Measurements from ENCODE around the gene CDC42EP1.

CDC42EP1 gene

DNA sequence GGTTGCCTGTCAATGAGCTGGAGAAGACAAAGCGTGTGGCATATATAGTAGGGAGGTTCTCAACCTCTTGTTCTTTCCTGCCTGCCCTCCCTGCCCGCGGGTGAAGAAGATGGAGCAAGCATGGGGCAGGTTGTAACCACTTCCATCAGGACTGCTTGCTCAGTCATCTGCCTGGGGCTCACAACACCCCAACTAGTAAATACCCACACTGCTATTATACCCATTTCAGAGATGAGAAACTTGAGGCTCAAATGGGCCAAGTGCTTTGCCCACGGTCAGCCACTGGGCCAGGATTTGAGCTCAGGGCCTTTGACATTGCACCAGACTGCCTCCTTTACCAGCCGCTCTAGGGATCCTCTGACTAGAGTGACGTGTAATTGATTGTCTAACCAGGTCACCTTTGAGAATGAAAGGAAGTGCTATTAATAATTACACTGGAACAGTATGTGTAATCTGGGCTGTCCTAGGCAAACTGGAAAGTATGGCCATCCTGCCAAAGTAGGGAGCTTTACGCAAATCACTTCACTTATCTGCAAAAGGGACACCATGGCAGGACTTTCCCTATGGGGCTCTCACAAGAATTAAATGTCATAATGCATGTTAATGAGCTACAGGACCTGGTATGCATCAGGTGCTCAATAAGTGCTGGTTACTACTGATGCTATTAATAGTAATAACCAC lies 2.8 kb upstream of the CDC42EP1 start:
- intact Hi-C loops (cut with DNase I) = no loop called here
- no peak for DNase-seq

DNA sequence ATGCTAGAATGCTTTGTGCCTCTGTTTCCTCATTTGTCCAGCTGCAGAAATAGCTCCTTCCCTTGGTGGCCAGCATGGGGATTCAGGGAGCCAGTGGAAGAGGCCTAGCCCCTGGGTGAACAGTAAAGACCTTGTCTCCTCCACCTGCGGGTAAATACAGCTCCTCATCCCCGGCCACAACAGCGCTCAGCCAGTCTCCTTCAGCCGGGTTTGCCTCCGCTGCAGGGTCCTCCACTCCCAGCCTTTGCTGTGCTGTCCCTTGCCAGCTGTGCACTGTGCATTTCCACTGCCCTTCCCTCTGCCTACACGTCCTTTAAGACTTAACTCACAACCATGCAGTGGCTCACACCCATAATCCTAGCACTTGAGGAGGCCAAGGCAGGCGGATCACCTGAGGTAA lies 1.5 kb upstream of the CDC42EP1 start:
- intact Hi-C loops (cut with DNase I) = no loop called here
- DNase-seq = no peak

DNA sequence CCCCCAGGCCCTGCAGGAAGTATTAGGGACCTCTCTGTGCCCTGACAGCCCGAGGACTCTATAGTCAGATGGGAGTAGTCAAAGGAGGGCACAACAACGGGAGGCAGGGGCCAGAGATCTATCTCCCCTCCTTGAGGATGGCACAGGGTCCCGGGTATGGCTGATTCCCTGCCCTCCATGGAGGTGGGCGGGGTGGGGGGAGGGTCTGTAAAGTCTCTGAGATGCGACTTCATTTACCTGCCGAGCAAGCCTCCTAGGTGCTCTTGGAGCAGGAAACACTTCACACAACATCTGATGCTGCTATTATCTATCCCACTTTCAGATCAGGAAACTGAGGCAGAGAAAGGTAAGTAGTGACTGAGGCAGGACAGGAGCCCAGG lies 769 bp upstream of the CDC42EP1 start:
- no peak for DNase-seq
- intact Hi-C loops (cut with DNase I) = no loop called here

DNA sequence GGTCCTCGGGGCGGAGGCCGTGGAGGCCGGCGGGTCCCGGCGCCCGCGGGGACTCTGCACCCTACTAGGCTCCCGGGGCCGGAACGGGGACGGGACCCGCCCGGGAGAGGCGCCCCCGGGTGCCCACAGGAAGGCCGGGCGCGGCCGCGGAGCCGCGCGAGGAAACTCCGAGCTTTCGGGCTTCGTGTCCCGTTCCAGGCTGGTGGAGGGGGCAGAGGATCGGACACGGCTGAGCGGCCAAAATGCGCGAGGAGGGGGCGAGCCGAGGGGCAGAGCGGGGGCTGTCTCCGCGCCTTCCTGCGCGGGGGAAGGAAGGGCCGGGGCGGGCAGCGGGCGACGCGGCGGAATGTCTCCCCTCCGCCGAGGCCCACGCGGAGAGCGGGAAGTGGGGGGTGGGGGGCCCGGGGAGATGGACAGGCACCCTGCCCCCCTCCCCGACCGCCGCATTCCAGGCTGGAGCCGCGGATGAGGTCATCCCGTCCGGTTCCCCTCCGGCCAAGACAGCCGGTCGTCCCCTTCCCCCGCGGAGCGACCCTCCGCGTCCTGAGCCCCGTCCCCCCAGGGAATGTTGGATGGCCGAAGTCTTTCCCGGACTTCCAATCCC lies 430 bp downstream of the CDC42EP1 start:
- intact Hi-C loops (cut with DNase I) = loop anchor here (10.0 kb wide), 1 partner anchor 246 kb away; no protein-coding TSS in a partner anchor
- DNase-seq = peak in 2 of 10 donors; percentile 55 to 86

DNA sequence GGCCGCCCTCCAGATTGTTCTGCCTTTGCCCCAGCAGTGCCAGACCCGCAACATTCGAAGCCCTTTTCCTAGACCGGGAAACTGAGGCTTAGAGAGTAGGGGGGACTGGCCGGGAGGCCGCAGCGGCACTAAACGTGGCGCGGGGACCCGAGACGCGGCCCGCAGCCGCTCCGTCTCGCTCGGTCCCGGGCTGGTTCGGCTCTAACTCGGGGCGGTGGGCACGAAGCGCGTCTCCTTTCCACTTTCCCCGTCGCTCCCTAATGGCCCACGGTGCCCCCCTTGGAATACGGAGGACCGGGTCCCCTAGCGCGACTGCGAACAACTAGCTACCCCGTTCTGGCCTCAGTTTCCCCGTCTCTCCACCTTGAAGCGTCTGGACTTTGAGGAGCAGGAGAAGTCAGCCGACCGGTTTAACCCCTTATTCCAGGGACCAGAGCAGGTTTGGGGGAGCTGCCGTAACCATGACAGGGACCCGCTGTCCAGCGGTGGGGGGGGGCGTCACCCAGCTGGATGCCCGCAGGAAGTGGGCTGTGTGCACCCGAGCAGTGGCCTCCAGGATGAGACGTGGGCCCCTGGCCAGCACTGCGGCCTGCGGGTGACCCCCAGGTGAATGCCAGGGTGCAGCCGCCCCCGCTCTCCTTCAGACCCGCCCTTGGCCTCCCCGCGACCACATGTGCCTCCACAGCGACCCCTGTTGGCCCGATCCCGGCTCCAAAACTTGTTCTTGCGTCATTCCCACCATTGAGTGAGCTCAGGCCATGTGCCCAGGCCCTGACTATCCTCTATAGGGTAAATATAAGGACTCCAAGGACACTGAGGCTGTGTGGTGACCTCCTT lies 1.1 kb downstream of the CDC42EP1 start:
- DNase-seq = peak; percentile 69 to 97 (median 90)
- intact Hi-C loops (cut with DNase I) = loop anchor here (10.0 kb wide), 1 partner anchor 247 kb away; no protein-coding TSS in a partner anchor

DNA sequence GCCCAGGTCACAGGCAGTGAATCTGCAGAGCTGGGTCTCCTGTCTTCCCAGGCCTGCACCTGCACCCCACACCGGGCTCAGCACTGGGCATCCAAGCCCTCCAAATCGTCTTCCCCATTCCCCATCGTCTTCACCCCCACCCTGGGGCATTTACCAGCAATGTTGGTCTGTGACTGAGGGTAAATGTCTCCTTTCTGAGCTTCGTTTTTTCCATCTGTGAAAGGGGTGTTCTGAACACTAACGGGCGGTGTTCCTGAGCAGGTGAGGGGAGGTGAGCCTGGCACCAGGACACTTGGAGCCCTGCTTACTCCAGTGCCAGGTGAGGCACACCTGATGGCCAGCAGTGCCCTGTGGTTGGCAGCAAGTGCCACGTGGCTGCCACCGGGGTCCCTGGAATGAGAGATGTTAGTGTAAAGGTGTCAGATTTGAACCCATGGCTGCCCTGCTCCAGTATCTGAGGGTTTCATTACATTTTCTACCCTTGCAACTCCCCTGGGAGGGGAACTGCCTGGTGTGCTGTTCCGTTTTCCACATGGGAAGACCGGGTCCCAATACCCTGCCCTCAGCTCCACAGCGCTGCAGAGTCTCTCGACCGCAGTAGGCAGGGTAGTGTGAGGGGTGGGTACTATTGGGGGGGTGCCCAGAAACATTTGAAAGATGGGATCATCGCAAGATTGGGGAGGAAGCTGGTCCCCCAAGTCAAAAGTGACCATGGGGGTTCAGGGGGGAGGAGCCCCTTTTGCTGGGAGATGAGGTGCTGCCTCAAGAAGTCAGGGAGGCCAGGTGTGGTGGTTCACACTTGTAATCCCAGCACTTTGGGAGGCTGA lies 2.0 kb downstream of the CDC42EP1 start:
- intact Hi-C loops (cut with DNase I) = loop anchor here (10.0 kb wide), 1 partner anchor 247 kb away; no protein-coding TSS in a partner anchor
- no peak for DNase-seq

DNA sequence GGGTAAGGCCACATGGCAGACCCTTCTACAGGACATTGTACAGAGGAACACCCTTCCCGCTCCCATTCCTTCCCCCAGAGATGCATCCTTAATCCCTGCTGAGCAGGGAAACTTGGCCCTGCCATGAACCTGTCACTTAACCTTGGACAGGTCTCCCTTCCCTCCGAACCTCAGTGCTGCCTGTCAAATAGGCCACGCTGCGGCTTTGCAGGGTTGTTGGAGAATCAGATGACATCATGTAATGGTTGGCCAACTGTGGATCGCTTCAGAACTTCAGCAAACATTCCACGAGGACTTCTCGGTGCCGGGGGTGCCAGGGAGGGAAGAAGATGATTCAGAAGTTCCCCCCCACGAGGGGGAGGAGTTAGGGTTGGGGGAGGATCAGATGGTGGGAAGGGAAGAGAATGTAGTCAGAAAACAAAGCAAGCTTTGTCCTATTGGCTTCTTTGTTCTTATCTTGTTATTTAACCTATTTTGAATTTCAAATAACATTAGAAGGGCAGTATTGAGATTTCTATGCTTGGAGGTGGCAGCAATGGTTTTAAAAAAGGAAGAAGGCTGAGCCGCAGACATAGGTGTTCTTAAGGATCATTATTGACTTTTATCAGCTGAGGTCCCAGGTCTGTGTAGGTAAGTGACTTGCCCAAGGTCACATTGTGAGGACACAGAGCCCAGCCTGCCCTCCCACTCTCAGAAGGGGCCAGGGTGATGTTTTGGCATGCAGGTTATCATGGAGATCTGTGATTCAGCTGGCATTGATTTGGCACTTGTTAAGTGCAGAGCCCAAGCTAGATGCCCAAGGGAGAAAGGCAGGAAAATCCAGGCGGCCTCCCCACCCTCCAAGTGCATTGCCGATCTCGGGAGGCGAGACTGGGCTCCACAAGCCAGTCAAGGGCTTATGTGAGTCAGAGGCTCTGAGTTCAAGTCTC lies 3.1 kb downstream of the CDC42EP1 start:
- DNase-seq = peak in 9 of 10 donors; percentile 58 to 97 (median 85)
- intact Hi-C loops (cut with DNase I) = loop anchor here (10.0 kb wide), 1 partner anchor 249 kb away; no protein-coding TSS in a partner anchor

DNA sequence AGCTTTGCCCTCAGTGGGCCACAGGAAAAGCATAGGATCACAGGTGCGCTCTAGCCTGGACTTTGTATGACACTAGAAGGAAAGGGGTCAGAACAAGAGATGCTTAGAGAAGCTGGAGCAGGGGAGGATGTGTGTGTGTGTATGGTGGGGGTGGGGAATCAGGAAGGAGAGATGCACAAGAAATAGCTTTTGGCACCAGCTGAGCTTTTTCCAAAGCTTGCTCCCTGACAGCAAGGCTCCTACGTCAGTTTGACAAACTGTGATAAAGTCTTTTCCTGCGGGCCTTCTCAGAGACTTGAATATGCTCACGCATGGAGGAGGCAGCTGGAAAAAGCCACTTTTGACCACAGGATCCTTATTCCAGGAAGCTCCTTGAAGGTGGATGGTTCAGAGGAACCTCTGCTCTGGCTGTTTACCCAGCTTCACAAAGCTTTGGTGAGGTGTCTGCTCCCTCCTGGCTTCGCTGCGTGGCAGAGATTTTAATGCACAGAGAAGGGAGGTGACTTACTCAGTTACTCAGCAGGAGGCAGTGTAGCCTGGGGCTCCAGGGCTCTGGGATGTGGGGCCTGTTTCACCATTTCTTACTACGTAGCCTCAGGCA lies 3.9 kb downstream of the CDC42EP1 start:
- intact Hi-C loops (cut with DNase I) = loop anchor here (10.0 kb wide), 1 partner anchor 249 kb away; no protein-coding TSS in a partner anchor
- DNase-seq = peak in 1 of 10 donors; percentile 74

DNA sequence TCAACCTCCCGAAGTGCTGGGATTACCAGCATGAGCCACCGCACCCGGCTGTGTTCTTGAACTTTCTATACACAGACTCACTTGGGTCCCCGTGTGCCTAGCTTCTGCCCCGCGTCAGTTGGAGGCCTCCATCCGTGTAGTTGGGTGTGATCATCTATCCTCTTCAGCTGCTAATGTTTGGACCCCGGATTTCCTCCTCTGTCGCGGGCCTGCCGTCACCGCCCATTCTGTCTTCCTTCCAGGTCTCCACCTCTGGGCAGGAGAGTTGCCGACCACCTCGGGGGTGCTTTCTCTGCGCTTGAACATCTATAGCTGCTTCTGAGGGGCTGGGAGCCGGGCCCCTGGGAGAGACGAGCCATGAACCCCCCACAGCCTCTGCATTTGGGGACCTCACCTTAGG lies 5.5 kb downstream of the CDC42EP1 start:
- intact Hi-C loops (cut with DNase I) = loop anchor here (2.0 to 10.0 kb wide), 2 partner anchors 19 to 251 kb away; no protein-coding TSS in a partner anchor
- DNase-seq = no peak

DNA sequence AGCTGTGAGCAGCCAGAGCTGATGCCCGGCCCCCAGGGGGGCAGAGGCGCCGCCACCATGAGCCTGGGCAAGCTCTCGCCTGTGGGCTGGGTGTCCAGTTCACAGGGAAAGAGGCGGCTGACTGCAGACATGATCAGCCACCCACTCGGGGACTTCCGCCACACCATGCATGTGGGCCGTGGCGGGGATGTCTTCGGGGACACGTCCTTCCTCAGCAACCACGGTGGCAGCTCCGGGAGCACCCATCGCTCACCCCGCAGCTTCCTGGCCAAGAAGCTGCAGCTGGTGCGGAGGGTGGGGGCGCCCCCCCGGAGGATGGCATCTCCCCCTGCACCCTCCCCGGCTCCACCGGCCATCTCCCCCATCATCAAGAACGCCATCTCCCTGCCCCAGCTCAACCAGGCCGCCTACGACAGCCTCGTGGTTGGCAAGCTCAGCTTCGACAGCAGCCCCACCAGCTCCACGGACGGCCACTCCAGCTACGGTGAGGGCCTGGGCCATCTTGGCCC lies 6.1 kb downstream of the CDC42EP1 start:
- peak in 4 of 10 donors; percentile 47 to 93 (median 65) for DNase-seq
- intact Hi-C loops (cut with DNase I) = loop anchor here (2.0 to 10.0 kb wide), 2 partner anchors 20 to 252 kb away; no protein-coding TSS in a partner anchor

DNA sequence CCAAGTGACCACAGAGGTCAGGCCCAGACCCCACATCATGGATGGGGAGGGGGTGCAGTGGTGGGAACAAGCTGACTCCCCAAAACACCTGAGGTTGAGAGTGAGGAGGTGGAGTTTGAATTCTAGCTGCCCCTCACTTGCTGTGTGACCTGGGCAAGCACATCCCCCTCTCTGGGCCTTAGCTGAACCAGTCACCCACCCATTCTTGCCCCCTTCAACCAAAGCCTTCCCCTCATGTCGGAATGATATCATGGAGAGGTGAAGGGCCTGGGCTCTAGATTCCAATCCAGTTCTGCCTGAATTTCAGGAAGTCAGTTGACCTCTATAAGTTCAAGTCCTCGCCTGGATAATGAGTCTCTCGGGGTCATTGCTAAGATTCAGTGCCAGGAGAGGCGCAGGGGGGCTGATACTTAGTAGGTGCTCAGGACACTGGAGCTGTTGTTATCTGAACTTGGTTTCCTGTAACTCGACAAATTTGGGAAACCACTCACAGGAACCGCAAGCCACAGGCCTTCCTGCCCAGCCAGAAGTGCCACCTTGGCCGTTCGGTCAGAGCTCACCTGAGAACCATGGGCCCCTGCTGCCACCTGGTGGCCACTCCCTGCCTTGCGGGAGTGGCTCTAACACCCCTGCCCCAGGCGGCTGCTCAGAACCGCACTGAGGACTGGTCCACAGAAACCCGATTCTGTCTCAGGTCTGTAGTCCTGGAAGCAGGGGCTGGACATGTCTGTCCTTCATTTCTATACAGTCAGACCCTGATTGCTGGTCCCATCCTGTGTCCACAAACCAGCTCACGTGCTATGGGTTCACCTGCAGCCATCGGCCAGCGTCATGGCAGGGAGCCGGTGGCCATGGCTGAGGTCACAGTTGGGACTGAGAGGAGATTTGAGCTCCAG lies 6.9 kb downstream of the CDC42EP1 start:
- DNase-seq = peak; percentile 55 to 96 (median 84)
- intact Hi-C loops (cut with DNase I) = loop anchor here (2.0 to 10.0 kb wide), 2 partner anchors 20 to 252 kb away; no protein-coding TSS in a partner anchor

DNA sequence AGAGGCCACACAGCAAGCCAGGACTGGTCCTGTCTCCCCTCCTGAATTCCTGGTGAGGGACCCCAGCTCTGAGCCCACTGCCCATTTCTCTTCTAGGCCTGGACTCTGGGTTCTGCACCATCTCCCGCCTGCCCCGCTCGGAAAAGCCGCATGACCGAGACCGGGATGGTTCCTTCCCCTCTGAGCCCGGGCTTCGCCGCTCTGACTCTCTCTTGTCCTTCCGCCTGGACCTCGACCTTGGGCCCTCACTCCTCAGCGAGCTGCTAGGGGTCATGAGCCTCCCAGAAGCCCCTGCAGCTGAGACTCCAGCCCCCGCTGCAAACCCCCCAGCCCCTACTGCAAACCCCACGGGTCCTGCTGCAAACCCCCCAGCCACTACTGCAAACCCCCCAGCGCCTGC lies 7.7 kb downstream of the CDC42EP1 start:
- peak in 1 of 10 donors; percentile 27 for DNase-seq

DNA sequence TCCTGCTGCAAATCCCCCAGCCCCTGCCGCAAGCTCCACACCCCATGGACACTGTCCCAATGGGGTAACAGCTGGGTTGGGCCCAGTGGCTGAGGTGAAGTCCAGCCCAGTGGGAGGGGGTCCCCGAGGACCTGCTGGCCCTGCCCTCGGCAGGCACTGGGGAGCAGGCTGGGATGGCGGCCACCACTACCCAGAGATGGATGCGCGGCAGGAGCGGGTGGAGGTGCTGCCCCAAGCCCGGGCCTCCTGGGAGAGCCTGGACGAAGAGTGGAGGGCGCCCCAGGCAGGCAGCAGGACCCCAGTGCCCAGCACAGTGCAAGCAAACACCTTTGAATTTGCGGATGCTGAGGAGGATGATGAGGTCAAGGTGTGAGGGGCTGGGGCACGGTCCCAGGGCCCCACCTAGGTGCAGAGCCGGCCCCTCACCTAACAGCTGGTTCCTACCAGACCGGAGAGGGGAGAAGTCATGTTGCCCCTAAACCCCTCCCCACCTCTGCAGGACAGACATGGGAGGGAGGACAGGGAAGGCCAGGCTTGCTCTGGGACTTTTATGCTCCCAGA lies 8.2 kb downstream of the CDC42EP1 start:
- intact Hi-C loops (cut with DNase I) = loop anchor here (10.0 kb wide), 1 partner anchor 254 kb away; no protein-coding TSS in a partner anchor
- peak in 2 of 10 donors; percentile 43 to 89 for DNase-seq

More for the DNA sequence above, 7.7 kb downstream of the CDC42EP1 start:
- intact Hi-C loops (cut with DNase I) = loop anchor here (10.0 kb wide), 1 partner anchor 253 kb away; no protein-coding TSS in a partner anchor

DNA sequence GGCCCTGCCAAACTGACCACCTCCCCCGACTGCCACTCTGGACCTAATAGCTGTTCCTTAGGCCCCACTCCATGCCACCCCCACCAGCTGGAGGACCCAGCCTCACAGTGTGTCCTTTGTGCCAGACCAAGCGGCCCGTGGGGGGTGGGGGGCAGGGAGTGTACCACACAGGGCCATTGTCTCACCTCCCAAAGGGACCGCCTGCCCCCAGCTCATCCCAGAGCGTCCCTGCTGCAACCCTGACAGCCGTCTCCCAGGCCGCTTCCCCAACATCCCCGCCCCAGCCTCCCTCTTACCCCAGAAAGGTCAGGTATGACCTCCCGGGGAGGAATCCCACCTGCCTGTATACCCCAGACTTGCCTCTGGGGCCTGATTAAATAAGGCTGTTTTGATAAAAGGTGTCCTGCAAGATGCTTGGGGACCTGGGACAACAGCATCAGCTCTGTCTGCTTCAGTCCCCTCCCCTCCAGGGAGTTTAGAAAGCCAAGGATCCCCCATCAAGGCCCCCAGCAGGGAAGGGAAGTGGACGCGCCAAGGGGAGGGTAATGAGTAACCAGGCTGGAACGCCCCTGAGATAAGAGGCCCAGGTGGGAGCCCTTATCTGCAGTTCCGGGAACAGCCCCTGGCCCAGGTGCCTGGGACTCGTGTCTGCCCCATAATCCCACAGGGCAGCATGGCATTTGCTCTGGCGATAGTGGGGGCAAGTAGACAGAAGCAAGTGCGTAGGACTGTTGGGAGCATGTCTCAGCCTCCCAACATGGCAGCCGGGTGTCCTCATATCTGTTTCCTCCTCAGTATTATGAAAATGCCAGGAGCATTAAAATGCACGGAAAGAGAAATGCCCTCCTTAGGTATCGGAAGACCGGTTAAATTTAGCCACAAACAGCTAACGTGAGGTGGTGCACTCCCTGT lies 9.0 kb downstream of the CDC42EP1 start:
- intact Hi-C loops (cut with DNase I) = loop anchor here (10.0 kb wide), 1 partner anchor 254 kb away; no protein-coding TSS in a partner anchor
- DNase-seq = peak in 9 of 10 donors; percentile 68 to 97 (median 87)

DNA sequence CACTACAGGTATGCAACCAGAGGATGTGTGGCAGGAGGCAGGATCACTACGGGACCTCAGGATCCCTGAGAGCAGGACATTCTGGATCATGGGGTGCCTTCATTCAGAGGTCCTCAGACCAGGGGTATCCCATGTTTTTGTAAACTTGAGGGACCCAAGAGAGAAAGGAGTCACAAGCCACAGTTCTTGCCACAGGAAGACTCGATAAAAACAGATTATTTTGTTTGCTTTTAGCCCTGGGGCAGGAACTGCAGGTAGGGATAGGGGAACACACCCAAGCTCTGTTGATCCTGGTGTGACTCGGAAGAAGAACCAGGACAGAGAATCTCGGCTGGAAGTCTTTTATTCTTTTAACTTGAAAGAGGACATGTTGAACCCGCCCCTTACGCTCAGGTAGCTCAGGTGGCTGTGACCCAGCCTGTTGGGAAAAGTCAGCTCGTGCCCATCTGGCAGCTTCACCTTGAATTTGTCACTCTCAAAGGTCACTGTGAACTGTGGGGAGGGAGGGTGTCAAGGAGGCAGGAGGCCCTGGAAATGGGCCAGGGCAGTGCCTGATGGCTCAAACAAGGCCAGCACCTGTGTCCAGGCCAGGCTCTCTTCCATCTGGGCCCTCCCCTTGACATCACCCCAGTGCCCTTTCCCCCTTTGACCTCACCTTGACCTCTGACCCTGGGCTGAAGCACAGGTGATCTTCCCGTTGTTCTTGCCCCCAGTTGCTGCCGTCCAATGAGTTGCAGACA lies 9.8 kb downstream of the CDC42EP1 start:
- DNase-seq = peak in 2 of 10 donors; percentile 23 to 77
- intact Hi-C loops (cut with DNase I) = loop anchor here (10.0 kb wide), 1 partner anchor 255 kb away; no protein-coding TSS in a partner anchor

Measured in posterior cingulate gyrus (tissue), 11 donors.